ENCODE data around the gene SEC31B.

SEC31B gene

GRCh38 chr10:100489396-100489795 is 30.3 kb downstream of the SEC31B start:
- no peak for DNase-seq

GRCh38 chr10:100487529-100487928 is 32.1 kb downstream of the SEC31B start:
- DNase-seq = no peak

GRCh38 chr10:100485801-100486495 is 33.7 kb downstream of the SEC31B start:
- DNase-seq = no peak

- DNase-seq = no peak
Measured at GRCh38 chr10:100485366-100485765, 34.3 kb downstream of the SEC31B start.

GRCh38 chr10:100483876-100484666 is 35.6 kb downstream of the SEC31B start:
- DNase-seq = no peak

GRCh38 chr10:100482834-100483185 is 36.9 kb downstream of the SEC31B start:
- DNase-seq = no peak

- peak; percentile 43 to 51 for DNase-seq
Measured at GRCh38 chr10:100482181-100482833, 37.4 kb downstream of the SEC31B start.

GRCh38 chr10:100481462-100482081 is 38.1 kb downstream of the SEC31B start:
- peak; percentile 88 to 92 for DNase-seq

GRCh38 chr10:100480002-100480401 is 39.7 kb downstream of the SEC31B start:
- no peak for DNase-seq

GRCh38 chr10:100479037-100479436 is 40.6 kb downstream of the SEC31B start:
- DNase-seq = no peak

GRCh38 chr10:100477970-100478369 is 41.7 kb downstream of the SEC31B start:
- no peak for DNase-seq

- DNase-seq = no peak
Measured at GRCh38 chr10:100470367-100470766, 49.3 kb downstream of the SEC31B start.

GRCh38 chr10:100469756-100470155 is 49.9 kb downstream of the SEC31B start:
- DNase-seq = no peak

- DNase-seq = no peak
Measured at GRCh38 chr10:100468978-100469377, 50.7 kb downstream of the SEC31B start.

GRCh38 chr10:100468322-100468721 is 51.3 kb downstream of the SEC31B start:
- DNase-seq = no peak

GRCh38 chr10:100462709-100463108 is 57.0 kb downstream of the SEC31B start, which contains the start of gene WNT8B:
Gene WNT8B (plus strand): TSS chr10:100463009. CDS start chr10:100463169, 160 bp downstream.
- DNase-seq = no peak

GRCh38 chr10:100448951-100449350 is 70.7 kb downstream of the SEC31B start:
- DNase-seq = no peak

GRCh38 chr10:100447663-100448062 is 72.0 kb downstream of the SEC31B start:
- DNase-seq = no peak

- no peak for DNase-seq
Measured at GRCh38 chr10:100446130-100446761, 73.4 kb downstream of the SEC31B start.

- no peak for DNase-seq
Measured at GRCh38 chr10:100442548-100442947, 77.1 kb downstream of the SEC31B start.

- DNase-seq = no peak
Measured at GRCh38 chr10:100438674-100439315, 80.9 kb downstream of the SEC31B start.

All from activated CD4-positive, alpha-beta T cell treated with anti-CD3 and anti-CD28 coated beads, Interleukin-2, amount 50 U/mL, for 4 hours (primary cell).